Endothelial cell of umbilical vein (primary cell): Measurements from ENCODE around the gene BCAS2.

Experiments
- GATA2 ChIP-seq: IDR thresholded peaks from 2 replicates; pipeline ENCODE4 v1.7.0; 2011; ENCODE audit warnings: low read depth, mild to moderate bottlenecking, moderate library complexity, mixed read lengths, low read length; ENCODE audit not compliant: insufficient read length, insufficient read depth
- TF ChIP-seq, protein P1 (sequence below), 2 donors: IDR thresholded peaks; 1 replicate in 1 of 2; 2 replicates in 1 of 2; pipeline ENCODE4 v1.5.1; 2011; ENCODE audit warnings: low read length in 2 of 2, mild to moderate bottlenecking in 2 of 2, moderate library complexity in 2 of 2, control low read depth in 1 of 2, inconsistent platforms in 1 of 2, low read depth in 1 of 2; ENCODE audit not compliant: insufficient read depth in 1 of 2; ENCODE audit errors: extremely low read depth in 1 of 2

GRCh38 chr1:114618606-114619005 lies 37.2 kb upstream of the BCAS2 start:
- TF ChIP-seq, protein P1, sequence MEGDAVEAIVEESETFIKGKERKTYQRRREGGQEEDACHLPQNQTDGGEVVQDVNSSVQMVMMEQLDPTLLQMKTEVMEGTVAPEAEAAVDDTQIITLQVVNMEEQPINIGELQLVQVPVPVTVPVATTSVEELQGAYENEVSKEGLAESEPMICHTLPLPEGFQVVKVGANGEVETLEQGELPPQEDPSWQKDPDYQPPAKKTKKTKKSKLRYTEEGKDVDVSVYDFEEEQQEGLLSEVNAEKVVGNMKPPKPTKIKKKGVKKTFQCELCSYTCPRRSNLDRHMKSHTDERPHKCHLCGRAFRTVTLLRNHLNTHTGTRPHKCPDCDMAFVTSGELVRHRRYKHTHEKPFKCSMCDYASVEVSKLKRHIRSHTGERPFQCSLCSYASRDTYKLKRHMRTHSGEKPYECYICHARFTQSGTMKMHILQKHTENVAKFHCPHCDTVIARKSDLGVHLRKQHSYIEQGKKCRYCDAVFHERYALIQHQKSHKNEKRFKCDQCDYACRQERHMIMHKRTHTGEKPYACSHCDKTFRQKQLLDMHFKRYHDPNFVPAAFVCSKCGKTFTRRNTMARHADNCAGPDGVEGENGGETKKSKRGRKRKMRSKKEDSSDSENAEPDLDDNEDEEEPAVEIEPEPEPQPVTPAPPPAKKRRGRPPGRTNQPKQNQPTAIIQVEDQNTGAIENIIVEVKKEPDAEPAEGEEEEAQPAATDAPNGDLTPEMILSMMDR (IDR thresholded peaks at IDR 0.05; ENCODE audit: extremely low read depth in 1 of 2, insufficient read depth in 1 of 2, low read depth in 1 of 2, low read length in 2 of 2), result no peak
- TF ChIP-seq GATA2, result no peak
